ENCODE results near the gene MAP1LC3B.

MAP1LC3B gene

DNA sequence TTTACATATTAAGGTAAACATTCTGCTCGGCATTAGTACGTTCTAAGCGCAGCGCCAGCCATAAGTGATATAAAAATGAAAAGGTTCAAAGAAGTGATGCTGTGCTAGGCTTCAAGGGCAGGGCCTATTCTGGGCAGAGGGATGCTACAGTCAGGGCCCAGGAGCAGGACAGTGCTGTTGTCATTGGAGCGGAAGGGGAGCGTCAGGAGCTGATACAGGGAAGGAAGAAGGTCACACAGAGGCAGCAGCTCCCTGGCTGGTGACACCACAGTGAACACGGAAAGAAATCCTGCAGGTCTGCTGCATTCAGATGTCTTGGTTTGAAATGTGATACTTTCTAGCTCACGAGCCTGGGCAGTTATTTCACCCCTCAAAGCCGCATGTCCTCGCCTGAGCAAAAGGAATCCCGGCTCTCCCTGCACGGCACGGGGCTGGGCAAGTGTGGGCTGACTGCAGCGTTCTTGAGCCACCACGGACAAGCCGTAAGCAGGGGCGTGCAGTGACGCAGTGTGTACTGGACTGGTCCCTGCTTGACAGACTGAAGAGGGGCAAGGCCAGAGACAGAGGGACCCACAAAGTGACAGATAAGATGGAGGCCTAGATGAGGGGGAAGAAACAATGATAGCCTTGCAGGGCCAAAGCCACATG is 59.6 kb downstream of the MAP1LC3B start:
- ATAC-seq (no peak), DNase-seq (no peak)
- Mint-ChIP-seq H3K4me3 (no peak overlapping the region), H3K27me3 (no peaks in the 10 kb centered on the region), H3K36me3 (ENCODE audit: low read depth) (peaks cover 12% of the 10 kb centered on the region), H3K27ac (no peak overlapping the region), H3K4me1 (peaks cover 5% of the 10 kb centered on the region), H3K9me3 (no peaks in the 10 kb centered on the region)

DNA sequence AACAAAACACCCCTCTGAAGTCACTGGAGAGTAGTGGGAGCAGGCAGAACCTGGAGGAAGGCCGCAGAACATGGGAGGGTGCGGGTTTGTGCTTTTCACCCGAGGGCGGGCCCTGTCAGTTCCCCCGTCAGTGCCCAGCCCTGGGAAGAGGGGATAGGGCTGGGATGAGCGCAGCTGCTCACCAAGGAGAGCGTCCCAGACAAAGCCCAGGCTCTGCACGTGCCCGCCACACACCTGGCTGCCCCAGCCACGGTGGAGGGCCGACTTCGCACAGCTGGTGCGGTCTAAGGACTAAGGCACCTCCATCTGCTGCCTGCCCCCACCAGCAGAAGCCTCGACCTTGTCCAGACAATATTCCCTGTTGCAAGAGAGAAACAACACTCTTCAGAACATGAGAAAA is 61.2 kb downstream of the MAP1LC3B start:
- Mint-ChIP-seq H3K27ac (no peak overlapping the region), H3K9me3 (no peaks in the 10 kb centered on the region), H3K4me3 (no peak overlapping the region), H3K36me3 (ENCODE audit: low read depth) (peaks cover 18% of the 10 kb centered on the region), H3K4me1 (peaks cover 22% of the 10 kb centered on the region), H3K27me3 (no peaks in the 10 kb centered on the region)
- ATAC-seq (no peak), DNase-seq (no peak)
